K562 (cell line): Measurements from ENCODE around the gene PPAN. TPM values are rescaled to one million over a fixed set of nuclear protein-coding genes. Genes with fewer than 3 reads are reported as not detected.

Experiments
- ERF ChIP-seq: fragments of 450-650 bp; formaldehyde crosslinking; IDR thresholded peaks from 2 replicates; pipeline ENCODE4 v1.4.0; 2020; ENCODE audit warnings: mild to moderate bottlenecking, mixed read lengths
- MBD2 ChIP-seq: sonication (generic); IDR thresholded peaks from 2 replicates; pipeline ENCODE4 v1.6.1; 2016; ENCODE audit warnings: low read depth, borderline replicate concordance
- NCOA2 ChIP-seq, 2 experiments: fragments of 450-650 bp; IDR thresholded peaks; 2 replicates each; pipeline ENCODE4 v1.6.1; 2018; ENCODE audit warnings: mild to moderate bottlenecking in 2 of 2, moderate library complexity in 1 of 2; ENCODE audit not compliant: partially characterized antibody in 2 of 2
- SUPT5H ChIP-seq: fragments of 450-650 bp; IDR thresholded peaks from 2 replicates; pipeline ENCODE4 v1.6.1; 2016
- ZNF609 ChIP-seq: sonication (generic); formaldehyde crosslinking; IDR thresholded peaks from 2 replicates; pipeline ENCODE4 v1.8.1; 2023; ENCODE audit warnings: missing genetic modification reagents, mild to moderate bottlenecking, borderline replicate concordance
- polyA plus RNA-seq, 8 experiments: library from polyadenylated mRNA; depleted of rRNA in 4 of 8; stranded (reverse) in 5 of 8; unstranded in 3 of 8; fragments of >200 nt; fragmentation: Nextera tagmentation in 2 of 8; fragmentation: Illumina TruSeq in 1 of 8; extraction: Ambion mirVana in 2 of 8; extraction: Trizol in 1 of 8; gene quantifications; 2 replicates each; pipeline versions ENCODE4 v1.2.1 to v1.2.3, GENCODE V29; 2011 to 2014; ENCODE audit warnings: inconsistent platforms in 1 of 8, missing spikeins in 1 of 8
- total RNA-seq, 7 experiments: library from RNA; depleted of rRNA in 6 of 7; stranded (reverse); fragments of >200 nt in 6 of 7; fragmentation: Illumina TruSeq in 2 of 7; extraction: Trizol in 2 of 7; gene quantifications; 2 replicates each; pipeline versions ENCODE4 v1.2.1 to v1.2.3, GENCODE V29; 2011 to 2021; ENCODE audit warnings: low replicate concordance in 1 of 7
- TF ChIP-seq, protein P1 (sequence below): fragments of 250-450 bp; sonication (Bioruptor Pico); IDR thresholded peaks from 2 replicates; pipeline ENCODE4 v1.4.0; 2020; ENCODE audit warnings: mild to moderate bottlenecking
- TF ChIP-seq, protein P2 (sequence below): sonication (generic); formaldehyde crosslinking; IDR thresholded peaks from 2 replicates; pipeline ENCODE4 v1.8.0; 2022; ENCODE audit warnings: mild to moderate bottlenecking, missing genetic modification reagents, borderline replicate concordance

PPAN gene
- total and polyA plus RNA-seq, 9 of the 15 experiments (the other 6 are each of a cell fraction or from before 2014, with no cell fraction given): 2.2 to 129 (median 59.1) TPM

- TF ChIP-seq, protein P1, sequence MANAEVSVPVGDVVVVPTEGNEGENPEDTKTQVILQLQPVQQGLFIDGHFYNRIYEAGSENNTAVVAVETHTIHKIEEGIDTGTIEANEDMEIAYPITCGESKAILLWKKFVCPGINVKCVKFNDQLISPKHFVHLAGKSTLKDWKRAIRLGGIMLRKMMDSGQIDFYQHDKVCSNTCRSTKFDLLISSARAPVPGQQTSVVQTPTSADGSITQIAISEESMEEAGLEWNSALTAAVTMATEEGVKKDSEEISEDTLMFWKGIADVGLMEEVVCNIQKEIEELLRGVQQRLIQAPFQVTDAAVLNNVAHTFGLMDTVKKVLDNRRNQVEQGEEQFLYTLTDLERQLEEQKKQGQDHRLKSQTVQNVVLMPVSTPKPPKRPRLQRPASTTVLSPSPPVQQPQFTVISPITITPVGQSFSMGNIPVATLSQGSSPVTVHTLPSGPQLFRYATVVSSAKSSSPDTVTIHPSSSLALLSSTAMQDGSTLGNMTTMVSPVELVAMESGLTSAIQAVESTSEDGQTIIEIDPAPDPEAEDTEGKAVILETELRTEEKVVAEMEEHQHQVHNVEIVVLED (CRISPR knock-in tag): no peak
- TF ChIP-seq MBD2 (no peak), NCOA2 (IDR thresholded peaks at IDR 0.05; ENCODE audit: partially characterized antibody in 2 of 2) (no peak), SUPT5H (peak; percentile 58; the same call in 1 of the 2 replicates), ZNF609 (CRISPR knock-in tag) (peak; percentile 31; the same call in 1 of the 2 replicates), ERF (no peak)
- TF ChIP-seq, protein P2, sequence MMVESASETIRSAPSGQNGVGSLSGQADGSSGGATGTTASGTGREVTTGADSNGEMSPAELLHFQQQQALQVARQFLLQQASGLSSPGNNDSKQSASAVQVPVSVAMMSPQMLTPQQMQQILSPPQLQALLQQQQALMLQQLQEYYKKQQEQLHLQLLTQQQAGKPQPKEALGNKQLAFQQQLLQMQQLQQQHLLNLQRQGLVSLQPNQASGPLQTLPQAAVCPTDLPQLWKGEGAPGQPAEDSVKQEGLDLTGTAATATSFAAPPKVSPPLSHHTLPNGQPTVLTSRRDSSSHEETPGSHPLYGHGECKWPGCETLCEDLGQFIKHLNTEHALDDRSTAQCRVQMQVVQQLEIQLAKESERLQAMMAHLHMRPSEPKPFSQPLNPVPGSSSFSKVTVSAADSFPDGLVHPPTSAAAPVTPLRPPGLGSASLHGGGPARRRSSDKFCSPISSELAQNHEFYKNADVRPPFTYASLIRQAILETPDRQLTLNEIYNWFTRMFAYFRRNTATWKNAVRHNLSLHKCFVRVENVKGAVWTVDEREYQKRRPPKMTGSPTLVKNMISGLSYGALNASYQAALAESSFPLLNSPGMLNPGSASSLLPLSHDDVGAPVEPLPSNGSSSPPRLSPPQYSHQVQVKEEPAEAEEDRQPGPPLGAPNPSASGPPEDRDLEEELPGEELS (CRISPR knock-in tag): peak; percentile 64; the same call in 1 of the 2 replicates
Observed at GRCh38 chr19:10115392-10116084, 9.4 kb downstream of the PPAN start (continued).
